ENCODE measurements around the gene HACE1.

The HACE1 gene

GRCh38 chr6:104799134-104799657, 60.5 kb downstream of the HACE1 start:
- H3K4me3 ChIP-seq (ENCODE audit: low read depth, low read length): no peak overlapping the region
- no peak for TF ChIP-seq CTCF (IDR thresholded peaks at IDR 0.05; ENCODE audit: low read depth, low read length)
- in situ Hi-C loops (cut with HindIII; ENCODE audit: low sequenced_read_pairs): no loop called here
- DNase-seq (ENCODE audit: low read depth, low spot score): no peak

GRCh38 chr6:104796031-104796785, 63.5 kb downstream of the HACE1 start:
- in situ Hi-C loops (cut with HindIII; ENCODE audit: low sequenced_read_pairs): no loop called here
- H3K4me3 ChIP-seq (ENCODE audit: low read depth, low read length): no peak overlapping the region
- TF ChIP-seq CTCF (IDR thresholded peaks at IDR 0.05; ENCODE audit: low read depth, low read length): no peak
- no peak for DNase-seq (ENCODE audit: low read depth, low spot score)

- no peak for TF ChIP-seq CTCF (IDR thresholded peaks at IDR 0.05; ENCODE audit: low read depth, low read length)
- H3K4me3 ChIP-seq (ENCODE audit: low read depth, low read length): no peak overlapping the region
- no peak for DNase-seq (ENCODE audit: low read depth, low spot score)
- in situ Hi-C loops (cut with HindIII; ENCODE audit: low sequenced_read_pairs): no loop called here
These were observed 64.4 kb downstream of the HACE1 start for GRCh38 chr6:104795363-104795762.

GRCh38 chr6:104789770-104790190, 69.9 kb downstream of the HACE1 start:
- in situ Hi-C loops (cut with HindIII; ENCODE audit: low sequenced_read_pairs): no loop called here
- TF ChIP-seq CTCF (IDR thresholded peaks at IDR 0.05; ENCODE audit: low read depth, low read length): no peak
- no peak overlapping the region for H3K4me3 ChIP-seq (ENCODE audit: low read depth, low read length)
- DNase-seq (ENCODE audit: low read depth, low spot score): peak; percentile 70

GRCh38 chr6:104788400-104788799, 71.3 kb downstream of the HACE1 start:
- no peak overlapping the region for H3K4me3 ChIP-seq (ENCODE audit: low read depth, low read length)
- in situ Hi-C loops (cut with HindIII; ENCODE audit: low sequenced_read_pairs): no loop called here
- TF ChIP-seq CTCF (IDR thresholded peaks at IDR 0.05; ENCODE audit: low read depth, low read length): no peak
- DNase-seq (ENCODE audit: low read depth, low spot score): no peak

- H3K4me3 ChIP-seq (ENCODE audit: low read depth, low read length): no peak overlapping the region
- in situ Hi-C loops (cut with HindIII; ENCODE audit: low sequenced_read_pairs): no loop called here
- no peak for DNase-seq (ENCODE audit: low read depth, low spot score)
- no peak for TF ChIP-seq CTCF (IDR thresholded peaks at IDR 0.05; ENCODE audit: low read depth, low read length)
These were observed 72.4 kb downstream of the HACE1 start for GRCh38 chr6:104787305-104787704.
